ENCODE data around the gene PNPLA3.

The PNPLA3 gene

DNA sequence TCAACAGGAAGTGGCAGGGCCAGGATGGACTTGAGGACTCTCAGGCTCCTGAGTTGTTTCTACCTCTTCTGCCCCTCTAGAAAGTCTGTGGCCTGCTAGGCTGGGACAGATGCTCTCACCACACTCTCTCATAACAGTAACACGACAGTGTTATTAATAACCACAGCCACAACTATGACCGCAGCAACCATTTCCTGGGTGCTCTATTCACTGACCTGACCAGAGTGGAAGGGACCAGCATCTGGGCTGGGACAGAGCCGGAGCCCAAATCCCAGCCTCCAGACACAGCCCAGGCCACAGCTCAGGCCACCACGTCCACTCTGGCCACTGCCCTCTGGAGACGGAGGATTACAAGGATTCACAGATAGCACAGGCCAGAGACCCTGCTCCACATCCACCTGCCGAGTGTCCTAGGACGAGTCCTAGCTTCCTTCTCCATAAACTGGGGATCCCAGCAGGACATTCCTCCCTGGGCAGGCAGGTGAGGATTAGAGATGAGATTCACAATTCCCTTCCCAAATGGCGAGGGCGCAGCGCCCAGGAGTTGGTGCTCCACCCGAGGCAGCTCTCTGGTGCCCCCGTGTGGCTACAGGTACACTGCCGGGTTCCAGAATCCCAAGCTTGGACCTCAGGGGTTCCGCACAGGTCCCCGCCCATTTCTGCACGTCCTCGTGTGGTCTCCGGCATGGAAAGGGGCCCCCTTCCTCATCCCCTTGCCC is 38.8 kb upstream of the PNPLA3 start:
- H3K36me3 Mint-ChIP-seq (ENCODE audit: low read depth): no peaks in the 10 kb centered on the region
- peak; percentile 14 for DNase-seq (ENCODE audit: low spot score)
- H3K27ac Mint-ChIP-seq: no peak overlapping the region
- no peak overlapping the region for H3K4me3 Mint-ChIP-seq
- no peaks in the 10 kb centered on the region for H3K9me3 Mint-ChIP-seq
- peaks cover 11% of the 10 kb centered on the region for H3K27me3 Mint-ChIP-seq (ENCODE audit: low read depth)
- H3K4me1 Mint-ChIP-seq (ENCODE audit: low read depth): no peaks in the 10 kb centered on the region

GRCh38 chr22:43885319-43885671 is 38.3 kb upstream of the PNPLA3 start:
- H3K4me1 Mint-ChIP-seq (ENCODE audit: low read depth): no peaks in the 10 kb centered on the region
- no peaks in the 10 kb centered on the region for H3K9me3 Mint-ChIP-seq
- H3K4me3 Mint-ChIP-seq: no peak overlapping the region
- H3K27me3 Mint-ChIP-seq (ENCODE audit: low read depth): peaks cover 12% of the 10 kb centered on the region
- H3K27ac Mint-ChIP-seq: no peak overlapping the region
- no peak for DNase-seq (ENCODE audit: low spot score)
- H3K36me3 Mint-ChIP-seq (ENCODE audit: low read depth): no peaks in the 10 kb centered on the region

GRCh38 chr22:43885786-43886185 is 37.8 kb upstream of the PNPLA3 start:
- Mint-ChIP-seq H3K4me3 (no peak overlapping the region), H3K4me1 (ENCODE audit: low read depth) (no peaks in the 10 kb centered on the region), H3K9me3 (no peaks in the 10 kb centered on the region), H3K27me3 (ENCODE audit: low read depth) (peaks cover 17% of the 10 kb centered on the region), H3K36me3 (ENCODE audit: low read depth) (no peaks in the 10 kb centered on the region), H3K27ac (no peak overlapping the region)
- no peak for DNase-seq (ENCODE audit: low spot score)

GRCh38 chr22:43886231-43886630 is 37.4 kb upstream of the PNPLA3 start:
- Mint-ChIP-seq H3K27me3 (ENCODE audit: low read depth) (peaks cover 17% of the 10 kb centered on the region), H3K9me3 (no peaks in the 10 kb centered on the region), H3K4me3 (no peak overlapping the region), H3K27ac (no peak overlapping the region), H3K4me1 (ENCODE audit: low read depth) (no peaks in the 10 kb centered on the region), H3K36me3 (ENCODE audit: low read depth) (no peaks in the 10 kb centered on the region)
- no peak for DNase-seq (ENCODE audit: low spot score)

DNA sequence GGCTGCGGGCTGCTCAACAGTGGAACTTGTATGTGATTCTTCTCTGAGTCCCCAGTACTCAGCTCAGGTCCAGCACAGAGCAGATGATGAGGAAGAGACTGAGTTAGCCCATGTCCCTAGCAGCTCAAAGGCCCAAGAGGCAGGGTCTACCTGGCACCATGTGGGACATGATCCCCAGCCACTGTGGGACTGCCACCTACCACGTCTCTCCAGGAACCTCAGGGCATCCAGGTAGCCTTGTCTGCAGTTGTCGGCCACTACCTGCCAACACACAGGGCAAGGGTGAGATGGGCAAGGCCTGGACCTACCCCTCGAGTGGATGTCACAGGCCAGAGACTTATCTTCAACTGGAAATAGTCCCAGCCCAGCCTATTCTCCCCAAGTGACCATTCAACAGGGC is 36.2 kb upstream of the PNPLA3 start:
- Mint-ChIP-seq H3K36me3 (ENCODE audit: low read depth) (no peaks in the 10 kb centered on the region), H3K9me3 (no peaks in the 10 kb centered on the region), H3K27me3 (ENCODE audit: low read depth) (peaks cover 25% of the 10 kb centered on the region), H3K4me3 (no peak overlapping the region), H3K4me1 (ENCODE audit: low read depth) (no peaks in the 10 kb centered on the region), H3K27ac (no peak overlapping the region)
- DNase-seq (ENCODE audit: low spot score): no peak

DNA sequence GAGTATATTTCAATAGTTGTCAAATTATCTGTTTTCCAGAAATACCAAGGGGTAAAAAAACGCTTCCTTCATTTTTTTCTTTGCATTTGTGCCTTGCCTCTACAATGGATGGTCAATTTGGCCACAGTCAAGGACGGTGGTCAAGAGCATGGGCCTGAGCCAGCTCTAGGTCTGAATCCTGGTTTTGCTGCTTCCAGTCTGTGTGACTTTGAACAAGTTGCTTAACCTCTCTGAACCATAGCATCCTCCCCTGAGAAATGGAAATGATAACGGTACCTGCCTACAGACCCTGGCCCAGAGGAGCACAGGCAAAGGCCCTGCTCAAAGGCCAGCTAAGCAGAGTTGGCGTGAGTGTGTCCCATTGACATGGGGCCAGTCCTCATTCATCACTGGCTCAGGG is 34.9 kb upstream of the PNPLA3 start:
- Mint-ChIP-seq H3K4me1 (ENCODE audit: low read depth) (no peaks in the 10 kb centered on the region), H3K36me3 (ENCODE audit: low read depth) (no peaks in the 10 kb centered on the region), H3K9me3 (no peaks in the 10 kb centered on the region), H3K27me3 (ENCODE audit: low read depth) (peaks cover 31% of the 10 kb centered on the region), H3K27ac (no peak overlapping the region), H3K4me3 (no peak overlapping the region)
- no peak for DNase-seq (ENCODE audit: low spot score)

DNA sequence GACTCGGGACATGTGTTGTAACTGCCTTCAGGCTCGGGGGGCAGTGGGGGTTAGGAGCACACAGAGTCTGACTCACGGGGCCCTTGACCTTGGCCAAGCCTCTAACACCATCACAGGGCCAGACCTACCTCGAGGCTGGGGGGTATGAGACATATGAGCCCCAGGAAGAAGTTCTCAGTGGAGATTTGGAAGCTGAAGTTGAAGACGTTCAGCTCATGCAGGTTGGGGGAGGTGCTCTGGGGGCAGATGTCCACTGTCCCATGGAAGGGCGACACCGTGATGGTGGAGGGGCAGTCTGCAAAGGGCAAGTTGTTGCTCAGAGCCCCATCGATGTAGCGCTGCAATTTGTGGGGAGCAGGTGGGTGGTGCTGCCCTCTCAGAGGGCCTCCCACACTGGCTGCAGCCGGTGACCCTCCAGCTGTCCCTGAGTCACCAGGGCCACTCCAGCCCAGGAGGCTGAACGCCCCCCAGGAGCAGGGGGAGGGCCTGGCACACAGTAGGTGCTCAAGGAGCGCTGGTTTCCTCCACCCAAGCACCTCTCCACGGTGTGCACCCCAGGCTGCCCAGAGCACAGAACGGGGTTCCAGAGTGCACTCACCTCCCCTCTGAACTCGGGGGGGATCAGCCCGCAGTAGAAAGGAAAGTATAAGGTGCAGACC is 34.3 kb upstream of the PNPLA3 start:
- Mint-ChIP-seq H3K9me3 (no peaks in the 10 kb centered on the region), H3K36me3 (ENCODE audit: low read depth) (no peaks in the 10 kb centered on the region), H3K4me1 (ENCODE audit: low read depth) (no peaks in the 10 kb centered on the region), H3K27me3 (ENCODE audit: low read depth) (peaks cover 33% of the 10 kb centered on the region), H3K4me3 (no peak overlapping the region), H3K27ac (no peak overlapping the region)
- DNase-seq (ENCODE audit: low spot score): no peak

DNA sequence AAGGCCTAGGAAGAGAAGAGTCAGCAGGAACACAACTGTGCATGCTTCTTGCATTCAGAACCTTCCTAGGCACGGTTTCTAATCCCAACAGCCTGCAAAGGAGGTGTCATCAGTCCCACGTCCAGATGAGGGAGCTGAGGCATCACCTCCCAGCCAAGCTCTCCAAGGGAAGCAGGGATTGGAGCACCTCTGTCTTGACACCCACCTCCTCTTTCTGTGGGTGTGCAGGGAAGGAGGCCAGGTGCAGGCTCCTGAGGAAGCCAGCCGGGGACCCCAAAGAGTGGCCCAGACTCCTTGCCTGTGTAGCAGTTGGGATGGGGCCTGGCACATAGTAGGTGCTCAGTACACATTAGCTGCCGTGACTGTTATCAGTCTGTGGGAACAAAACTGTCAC is 33.7 kb upstream of the PNPLA3 start:
- Mint-ChIP-seq H3K9me3 (no peaks in the 10 kb centered on the region), H3K27me3 (ENCODE audit: low read depth) (peaks cover 33% of the 10 kb centered on the region), H3K4me3 (no peak overlapping the region), H3K36me3 (ENCODE audit: low read depth) (no peaks in the 10 kb centered on the region), H3K27ac (no peak overlapping the region), H3K4me1 (ENCODE audit: low read depth) (no peaks in the 10 kb centered on the region)
- DNase-seq (ENCODE audit: low spot score): no peak

DNA sequence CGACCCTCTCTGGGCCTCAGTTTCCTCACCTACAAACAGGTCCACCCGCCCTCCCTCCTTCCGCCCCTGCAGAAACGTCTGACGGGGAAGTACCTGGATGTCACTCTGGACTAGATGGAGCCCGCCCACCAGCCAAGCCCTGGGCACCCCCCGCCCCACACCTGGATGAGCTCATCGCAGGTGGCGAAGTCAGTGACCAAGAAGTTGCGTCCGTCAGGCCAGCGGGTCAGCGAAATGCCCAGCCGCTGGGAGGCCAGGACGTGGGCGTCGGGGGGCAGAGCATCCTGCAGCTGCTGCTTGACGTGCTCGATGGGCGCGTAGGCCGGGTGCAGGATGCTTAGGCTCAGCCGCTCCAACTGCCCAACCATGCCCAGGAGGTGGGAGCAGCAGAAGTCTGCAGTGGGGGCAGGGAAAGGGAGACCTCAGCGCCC is 32.7 kb upstream of the PNPLA3 start:
- H3K9me3 Mint-ChIP-seq: no peaks in the 10 kb centered on the region
- H3K4me3 Mint-ChIP-seq: no peak overlapping the region
- H3K4me1 Mint-ChIP-seq (ENCODE audit: low read depth): no peaks in the 10 kb centered on the region
- no peaks in the 10 kb centered on the region for H3K36me3 Mint-ChIP-seq (ENCODE audit: low read depth)
- peaks cover 33% of the 10 kb centered on the region for H3K27me3 Mint-ChIP-seq (ENCODE audit: low read depth)
- H3K27ac Mint-ChIP-seq: no peak overlapping the region
- no peak for DNase-seq (ENCODE audit: low spot score)

DNA sequence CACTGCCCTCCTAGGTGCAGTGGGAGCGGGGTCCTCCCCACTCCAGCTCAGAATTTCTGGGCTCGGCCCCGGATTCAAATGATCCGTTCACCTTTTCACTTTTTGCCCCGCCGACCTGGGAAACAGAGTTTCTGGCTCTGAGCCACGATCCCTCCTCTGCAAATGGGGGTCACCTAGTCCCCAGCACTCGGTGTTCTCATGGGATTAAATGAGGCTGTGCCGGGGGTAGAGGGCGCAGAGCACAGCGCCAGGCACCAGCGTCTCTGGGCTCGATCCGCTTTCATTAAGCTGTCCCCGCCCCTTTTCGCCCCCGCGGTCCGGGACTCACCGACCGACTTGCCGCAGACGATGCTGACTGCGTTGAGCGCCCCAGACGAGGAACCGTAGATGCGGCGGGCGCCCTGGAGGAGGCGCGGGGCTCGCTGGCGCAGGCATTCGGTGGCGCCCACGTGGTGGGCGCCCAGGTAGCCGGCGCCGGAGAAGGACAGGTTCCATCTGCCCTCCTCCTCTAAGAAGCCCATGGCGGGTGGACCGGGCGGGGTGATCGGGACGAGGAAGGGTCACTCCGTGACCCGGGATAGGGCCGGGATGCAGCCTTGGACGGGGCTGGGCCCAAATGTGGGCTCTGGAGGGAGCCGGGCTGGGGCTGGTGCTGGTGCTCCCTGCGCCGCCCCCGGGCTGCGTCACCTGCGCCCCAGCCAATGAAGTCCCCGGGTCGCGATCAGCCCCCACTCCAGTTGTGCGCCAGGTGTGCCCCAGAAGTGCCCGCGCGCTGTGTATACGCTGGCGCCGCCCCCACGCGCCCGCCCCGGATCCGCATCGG is 32.0 kb upstream of the PNPLA3 start, which contains the start of gene PNPLA5:
Gene PNPLA5, minus strand, starts transcription at position 654 of the 823 bp plus-strand sequence. Its CDS starts 133 bp downstream, at position 521.
- Mint-ChIP-seq H3K9me3 (no peaks in the 10 kb centered on the region), H3K4me1 (ENCODE audit: low read depth) (no peaks in the 10 kb centered on the region), H3K27ac (no peak within 1 kb of the TSS), H3K36me3 (ENCODE audit: low read depth) (no peaks in the 10 kb centered on the region), H3K27me3 (ENCODE audit: low read depth) (peaks cover 33% of the 10 kb centered on the region), H3K4me3 (no peak within 1 kb of the TSS)
- DNase-seq (ENCODE audit: low spot score): peak; percentile 19

- Mint-ChIP-seq H3K9me3 (no peaks in the 10 kb centered on the region), H3K27me3 (ENCODE audit: low read depth) (peaks cover 33% of the 10 kb centered on the region), H3K4me1 (ENCODE audit: low read depth) (no peaks in the 10 kb centered on the region), H3K4me3 (no peak overlapping the region), H3K27ac (no peak overlapping the region), H3K36me3 (ENCODE audit: low read depth) (no peaks in the 10 kb centered on the region)
- no peak for DNase-seq (ENCODE audit: low spot score)
These were observed 31.3 kb upstream of the PNPLA3 start for GRCh38 chr22:43892183-43892894.

GRCh38 chr22:43893266-43893665 is 30.3 kb upstream of the PNPLA3 start:
- Mint-ChIP-seq H3K36me3 (ENCODE audit: low read depth) (no peaks in the 10 kb centered on the region), H3K4me3 (no peak overlapping the region), H3K27me3 (ENCODE audit: low read depth) (peaks cover 31% of the 10 kb centered on the region), H3K4me1 (ENCODE audit: low read depth) (no peaks in the 10 kb centered on the region), H3K9me3 (no peaks in the 10 kb centered on the region), H3K27ac (no peak overlapping the region)
- no peak for DNase-seq (ENCODE audit: low spot score)

DNA sequence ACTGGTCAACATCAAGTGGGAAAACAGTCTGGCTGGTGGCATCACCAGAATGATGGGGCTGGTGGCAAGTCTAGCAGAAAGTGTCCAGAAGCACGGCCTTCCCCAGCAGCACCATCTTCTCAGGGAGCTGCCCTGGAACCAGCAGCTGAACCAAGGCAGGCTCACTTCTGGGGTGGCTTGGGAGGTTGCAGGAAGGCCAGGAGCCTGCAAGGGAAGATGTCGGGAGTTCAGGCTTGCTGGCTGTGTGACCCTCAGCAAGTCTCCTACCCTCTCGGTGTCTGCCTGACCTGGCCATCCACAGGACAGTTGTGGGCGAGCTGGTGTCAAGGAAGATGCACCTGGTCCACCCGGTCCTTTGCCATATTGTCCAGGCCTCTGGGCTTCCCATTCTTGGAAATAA is 29.5 kb upstream of the PNPLA3 start:
- Mint-ChIP-seq H3K9me3 (no peaks in the 10 kb centered on the region), H3K36me3 (ENCODE audit: low read depth) (no peaks in the 10 kb centered on the region), H3K4me1 (ENCODE audit: low read depth) (no peaks in the 10 kb centered on the region), H3K4me3 (no peak overlapping the region), H3K27ac (no peak overlapping the region), H3K27me3 (ENCODE audit: low read depth) (peaks cover 26% of the 10 kb centered on the region)
- DNase-seq (ENCODE audit: low spot score): no peak

Data from T-helper 2 cell treated with Interferon-gamma antibody and Interleukin-4, amounts not matched to agents 5 μg/mL and 100 μg/mL, for 36 hours (primary cell).